ENCODE data around the gene GSN. TPM values are rescaled to one million over a fixed set of nuclear protein-coding genes. Genes with fewer than 3 reads are reported as not detected.

Gene GSN
- total and polyA plus RNA-seq, 10 of the 15 experiments (the other 5 are each of a cell fraction or from before 2014, with no cell fraction given), result 0.66 to 9.2 (median 6.2) TPM

- Histone ChIP-seq H3K4me3 (no peak overlapping the region), H3K79me2 (ENCODE audit: control insufficient read depth, insufficient read depth, low read length) (no peaks in the 10 kb centered on the region), H3K36me3 (ENCODE audit: control insufficient read depth in 2 of 2, insufficient read depth in 2 of 2, low read length in 1 of 2) (no peaks in the 10 kb centered on the region), H2AFZ (ENCODE audit: control insufficient read depth, low read depth, low read length) (no peak overlapping the region), H3K27me3 (replicated peaks in 1 of 2; ENCODE audit: control insufficient read depth in 2 of 2, insufficient read depth in 2 of 2, low read length in 1 of 2) (no peaks in the 10 kb centered on the region), H4K20me1 (ENCODE audit: control insufficient read depth, insufficient read depth) (no peaks in the 10 kb centered on the region; the same call in 1 of the 2 replicates), H3K4me1 (ENCODE audit: control insufficient read depth, insufficient read depth, low read length) (peaks cover 5% of the 10 kb centered on the region), H3K9ac (ENCODE audit: control insufficient read depth, insufficient read depth, low read length) (no peak overlapping the region), H3K4me2 (ENCODE audit: control insufficient read depth, insufficient read depth) (no peak overlapping the region), H3K9me3 (replicated peaks; ENCODE audit: control insufficient read depth, insufficient read depth, low read length) (no peaks in the 10 kb centered on the region), H3K27ac (ENCODE audit: control insufficient read depth, insufficient read depth) (no peak overlapping the region)
- intact Hi-C loops (cut with micrococcal nuclease; ENCODE audit: unreplicated experiment), result no loop called here
- FAIRE-seq (no peak), DNase-seq (ENCODE audit: low read depth, low spot score) (no peak), ATAC-seq (no peak)
- 75% methylated on average over 11 of the region's 11 CpGs for WGBS (ENCODE audit: insufficient coverage, insufficient replicate concordance, low lambda C conversion rate, missing lambda C conversion rate)
- no TSS peak for BruUV-seq (replicated peaks)
- CTCF ChIA-PET, result interaction anchor here (0.8 to 1.2 kb wide), 3 partner anchors 9 to 36 kb away, joined by 3 to 4 read pairs (median 4); partner anchors contain the start of gene GSN
- in situ Hi-C loops (cut with MboI), result no loop called here
- SMC1A ChIA-PET (ENCODE audit: uncharacterized antibody, unreplicated experiment), result interaction anchor here (0.9 to 1.4 kb wide), 3 partner anchors 9 to 67 kb away, joined by 3 to 5 read pairs (median 4); no protein-coding TSS in a partner anchor
- TF ChIP-seq SUPT20H (IDR thresholded peaks at IDR 0.05; ENCODE audit: borderline replicate concordance, control insufficient read depth, low read depth, low read length) (no peak), ZNF217 (IDR thresholded peaks at IDR 0.05) (no peak), E4F1 (IDR thresholded peaks at IDR 0.05; ENCODE audit: borderline replicate concordance, partially characterized antibody) (no peak), ZNF384 (IDR thresholded peaks at IDR 0.05; ENCODE audit: borderline replicate concordance, low read depth, low read length) (no peak)
- TF ChIP-seq, protein P1, sequence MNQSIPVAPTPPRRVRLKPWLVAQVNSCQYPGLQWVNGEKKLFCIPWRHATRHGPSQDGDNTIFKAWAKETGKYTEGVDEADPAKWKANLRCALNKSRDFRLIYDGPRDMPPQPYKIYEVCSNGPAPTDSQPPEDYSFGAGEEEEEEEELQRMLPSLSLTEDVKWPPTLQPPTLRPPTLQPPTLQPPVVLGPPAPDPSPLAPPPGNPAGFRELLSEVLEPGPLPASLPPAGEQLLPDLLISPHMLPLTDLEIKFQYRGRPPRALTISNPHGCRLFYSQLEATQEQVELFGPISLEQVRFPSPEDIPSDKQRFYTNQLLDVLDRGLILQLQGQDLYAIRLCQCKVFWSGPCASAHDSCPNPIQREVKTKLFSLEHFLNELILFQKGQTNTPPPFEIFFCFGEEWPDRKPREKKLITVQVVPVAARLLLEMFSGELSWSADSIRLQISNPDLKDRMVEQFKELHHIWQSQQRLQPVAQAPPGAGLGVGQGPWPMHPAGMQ (IDR thresholded peaks at IDR 0.05; ENCODE audit: borderline replicate concordance), result no peak
- POLR2A ChIA-PET, result no interaction called here
- RAD21 ChIA-PET (ENCODE audit: unreplicated experiment), result interaction anchor here (0.8 kb wide), 1 partner anchor 66 kb away, joined by 3 read pairs; no protein-coding TSS in a partner anchor
These were observed 11.9 kb downstream of the GSN start for GRCh38 chr9:121279776-121280388.
